Activated CD4-positive, alpha-beta T cell treated with anti-CD3 and anti-CD28 coated beads, Interleukin-2, amount 50 U/mL, for 24 hours (primary cell): ENCODE results near the gene VTN.
A peak's percentile ranks its signal among the peaks of the same experiment; 100 is the strongest.

ENCODE experiments used
- DNase-seq, 2 donors: peaks; one replicate each; pipeline ENCODE4 v3.0.0-alpha.2; 2020; ENCODE audit warnings: low read depth in 1 of 2, low spot score in 1 of 2

Gene VTN

DNA sequence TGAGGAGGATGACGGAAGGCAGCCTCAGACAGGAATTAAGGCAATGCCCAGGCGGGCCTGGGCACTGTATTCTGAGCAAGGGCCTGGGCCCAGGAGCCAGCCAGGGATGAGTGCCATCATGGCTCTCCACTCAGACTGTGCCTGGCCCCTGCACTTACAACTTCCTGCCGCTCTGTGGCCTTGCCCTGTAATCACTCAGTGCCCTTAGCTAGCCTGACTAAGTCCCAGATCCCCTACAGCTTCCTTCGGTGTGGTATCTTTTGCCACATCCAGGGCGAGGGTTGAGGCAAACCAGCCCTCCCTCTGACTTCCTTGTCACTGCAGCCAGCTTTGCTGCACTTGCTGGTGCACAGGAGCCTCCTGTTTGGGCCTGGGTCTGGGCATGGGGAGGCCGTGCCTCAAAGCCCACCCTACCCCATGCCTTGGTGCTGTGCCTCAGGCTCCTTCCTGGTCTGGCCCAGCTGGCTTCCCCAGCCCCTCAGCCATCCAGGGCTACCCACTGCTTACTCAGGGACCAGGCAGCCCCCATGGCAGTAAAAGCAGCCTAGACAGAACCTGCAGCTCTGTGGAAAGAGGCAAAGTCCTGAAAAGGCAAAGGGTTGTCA lies 26.6 kb upstream of the VTN start:
- DNase-seq: no peak

- DNase-seq: no peak
Measured at GRCh38 chr17:28395968-28396367, 25.9 kb upstream of the VTN start.

- DNase-seq: no peak
Measured at GRCh38 chr17:28395426-28395825, 25.3 kb upstream of the VTN start.

DNA sequence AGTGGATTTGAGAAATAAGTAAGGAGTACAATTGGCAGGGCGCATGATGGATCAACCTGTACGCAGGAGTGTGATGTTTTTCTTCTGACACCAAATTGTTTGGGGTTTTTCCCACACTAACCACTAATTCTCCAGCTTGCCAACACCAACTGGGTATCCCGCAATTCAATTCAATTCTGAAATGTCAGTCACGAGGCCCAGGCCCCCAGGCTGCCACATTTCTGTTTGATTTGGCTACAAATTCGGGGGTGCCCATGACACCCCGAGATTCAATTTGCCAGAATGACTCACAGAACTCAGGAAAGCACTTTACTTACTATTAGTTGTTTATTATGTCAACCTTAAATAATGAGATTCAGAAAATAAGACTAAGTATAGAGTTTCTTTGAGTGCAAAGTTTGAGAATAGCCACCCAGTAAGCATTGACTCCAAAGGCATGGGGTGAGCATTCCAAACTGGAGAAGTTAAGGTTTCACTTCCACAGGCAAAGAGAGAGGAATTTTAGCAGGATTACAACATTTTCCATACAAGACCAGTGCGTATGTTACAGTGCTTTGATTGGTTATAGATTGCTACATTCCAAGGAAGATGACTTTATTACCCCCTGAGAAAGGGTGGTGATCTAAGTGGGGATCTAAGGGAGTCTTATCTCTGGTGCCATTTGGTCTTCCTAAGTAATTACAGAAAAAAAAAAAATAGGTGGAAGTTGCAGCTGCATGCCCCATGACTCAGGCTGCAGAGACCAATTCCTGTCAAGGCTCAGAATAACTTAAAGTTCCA lies 24.4 kb upstream of the VTN start:
- DNase-seq: no peak

- no peak for DNase-seq
Measured at GRCh38 chr17:28392491-28392890, 22.4 kb upstream of the VTN start.

GRCh38 chr17:28391401-28391800 lies 21.3 kb upstream of the VTN start:
- DNase-seq: no peak

GRCh38 chr17:28390984-28391383 lies 20.9 kb upstream of the VTN start:
- no peak for DNase-seq

DNA sequence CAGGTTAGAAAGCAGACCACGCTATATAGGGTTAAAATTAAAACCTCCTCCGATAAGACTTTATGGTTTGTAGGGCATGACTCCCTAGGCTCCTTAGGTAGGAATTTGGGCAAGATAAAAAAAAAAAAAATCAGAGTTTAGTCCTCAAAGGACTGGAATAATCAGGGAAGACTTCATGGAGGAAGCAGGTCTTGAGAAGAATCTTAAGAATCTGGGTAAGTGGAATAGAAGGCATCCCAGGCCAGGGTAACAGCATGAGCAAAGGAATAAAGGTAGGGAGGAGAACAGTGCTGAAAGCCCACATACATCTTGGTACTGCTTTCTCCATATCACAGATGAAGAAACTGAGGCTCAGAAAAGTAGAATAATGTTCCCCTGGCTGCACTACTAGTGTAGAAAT lies 20.5 kb upstream of the VTN start:
- DNase-seq: no peak

GRCh38 chr17:28390141-28390540 lies 20.0 kb upstream of the VTN start:
- no peak for DNase-seq

DNA sequence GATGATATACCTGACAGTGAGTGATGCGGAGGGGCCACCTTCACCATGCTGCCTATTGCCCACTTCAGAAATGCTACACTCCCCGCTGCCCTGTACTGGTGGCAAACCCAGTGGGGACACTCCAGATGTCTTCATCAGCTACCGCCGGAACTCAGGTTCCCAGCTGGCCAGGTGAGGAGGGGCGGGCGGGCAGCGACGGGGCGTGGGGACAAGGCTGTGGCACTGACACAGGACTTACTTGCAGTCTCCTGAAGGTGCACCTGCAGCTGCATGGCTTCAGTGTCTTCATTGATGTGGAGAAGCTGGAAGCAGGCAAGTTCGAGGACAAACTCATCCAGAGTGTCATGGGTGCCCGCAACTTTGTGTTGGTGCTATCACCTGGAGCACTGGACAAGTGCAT lies 18.0 kb upstream of the VTN start:
- DNase-seq: no peak

GRCh38 chr17:28386391-28386790 lies 16.3 kb upstream of the VTN start:
- DNase-seq: no peak

DNA sequence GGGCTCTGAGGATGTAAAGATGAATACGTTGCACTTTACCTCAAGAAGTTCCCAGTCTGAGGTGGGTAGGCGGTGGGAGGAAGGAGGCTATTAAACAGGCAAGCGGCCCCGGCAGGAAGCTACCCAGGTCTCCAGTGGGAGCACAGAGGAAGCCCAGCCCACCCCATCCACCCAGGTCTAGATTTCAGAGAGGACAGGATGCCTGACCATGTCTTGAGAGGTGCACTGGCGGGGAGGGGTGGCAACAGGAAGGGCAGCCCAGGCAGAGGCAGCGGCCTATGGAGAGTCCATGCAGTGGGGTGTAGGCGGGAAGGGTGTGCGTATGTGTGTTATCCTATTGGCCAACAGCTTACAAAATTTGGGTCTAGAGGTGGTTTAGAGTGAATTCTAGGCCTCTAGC lies 15.3 kb upstream of the VTN start:
- no peak for DNase-seq

DNA sequence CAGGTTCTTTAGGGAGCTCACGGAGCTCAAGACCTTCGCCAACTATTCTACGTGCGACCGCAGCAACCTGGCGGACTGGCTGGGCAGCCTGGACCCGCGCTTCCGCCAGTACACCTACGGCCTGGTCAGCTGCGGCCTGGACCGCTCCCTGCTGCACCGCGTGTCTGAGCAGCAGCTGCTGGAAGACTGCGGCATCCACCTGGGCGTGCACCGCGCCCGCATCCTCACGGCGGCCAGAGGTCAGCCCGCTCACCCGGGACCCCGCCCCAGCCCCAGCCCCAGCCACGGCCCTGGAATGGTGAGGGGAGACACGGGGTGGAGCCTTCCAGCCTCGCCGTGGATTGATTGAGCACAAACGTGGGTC lies 14.9 kb upstream of the VTN start:
- no peak for DNase-seq

GRCh38 chr17:28384281-28385036 lies 14.4 kb upstream of the VTN start:
- DNase-seq: peak; percentile 41 to 44

DNA sequence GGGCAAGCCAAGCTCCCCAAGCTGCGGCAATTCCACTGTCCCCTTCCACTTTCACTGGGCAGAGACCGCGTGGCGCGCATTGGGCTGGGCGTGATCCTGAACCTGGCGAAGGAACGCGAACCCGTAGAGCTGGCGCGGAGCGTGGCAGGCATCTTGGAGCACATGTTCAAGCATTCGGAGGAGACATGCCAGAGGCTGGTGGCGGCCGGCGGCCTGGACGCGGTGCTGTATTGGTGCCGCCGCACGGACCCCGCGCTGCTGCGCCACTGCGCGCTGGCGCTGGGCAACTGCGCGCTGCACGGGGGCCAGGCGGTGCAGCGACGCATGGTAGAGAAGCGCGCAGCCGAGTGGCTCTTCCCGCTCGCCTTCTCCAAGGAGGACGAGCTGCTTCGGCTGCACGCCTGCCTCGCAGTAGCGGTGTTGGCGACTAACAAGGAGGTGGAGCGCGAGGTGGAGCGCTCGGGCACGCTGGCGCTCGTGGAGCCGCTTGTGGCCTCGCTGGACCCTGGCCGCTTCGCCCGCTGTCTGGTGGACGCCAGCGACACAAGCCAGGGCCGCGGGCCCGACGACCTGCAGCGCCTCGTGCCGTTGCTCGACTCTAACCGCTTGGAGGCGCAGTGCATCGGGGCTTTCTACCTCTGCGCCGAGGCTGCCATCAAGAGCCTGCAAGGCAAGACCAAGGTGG lies 11.2 kb upstream of the VTN start:
- no peak for DNase-seq

DNA sequence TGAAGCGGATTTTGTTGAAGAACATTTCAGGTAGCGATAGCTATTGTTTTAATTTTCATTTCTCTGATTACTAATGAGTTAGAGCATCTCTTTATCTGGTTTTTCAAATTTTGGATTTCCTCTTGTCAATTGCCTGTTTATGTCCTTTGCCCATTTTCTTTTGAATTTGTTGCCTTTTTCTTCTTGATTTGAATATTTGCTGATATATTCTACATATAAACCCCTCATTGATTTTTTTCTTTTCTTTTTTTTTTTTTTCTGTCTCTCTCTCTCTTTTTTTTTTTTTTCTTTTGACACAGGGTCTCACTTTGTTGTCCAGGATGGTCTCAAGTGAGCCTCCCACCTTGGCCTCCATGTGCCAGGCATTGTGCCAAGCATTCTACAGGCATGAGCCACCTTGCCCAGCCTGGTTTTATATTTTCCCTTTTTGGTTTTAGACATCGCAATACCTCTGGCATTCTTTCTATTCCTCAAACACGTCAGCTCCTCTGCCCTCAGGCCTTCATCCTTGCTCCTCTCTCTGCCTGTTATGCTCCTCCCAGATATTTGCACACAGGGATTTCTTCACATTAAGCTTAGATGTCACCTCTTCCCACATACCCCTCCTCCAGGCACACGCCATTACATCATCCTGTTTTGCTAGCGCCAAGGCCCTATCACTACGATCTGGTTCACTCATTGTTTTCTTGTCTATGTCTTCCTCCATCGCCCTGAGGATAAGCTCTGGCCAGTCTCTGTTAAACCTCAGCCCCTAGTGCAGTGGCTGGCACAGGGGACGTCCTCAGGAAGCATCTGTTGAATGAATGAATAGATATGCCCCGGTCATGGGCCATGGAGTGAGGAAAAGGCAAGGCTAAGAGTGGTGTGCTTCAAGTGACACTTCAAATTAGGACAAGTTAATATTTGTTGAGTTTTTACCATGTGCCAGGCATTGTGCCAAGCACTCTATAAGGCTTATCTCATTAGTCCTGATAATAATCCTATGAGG lies 10.0 kb upstream of the VTN start:
- DNase-seq: no peak

GRCh38 chr17:28372945-28373274 lies 2.8 kb upstream of the VTN start:
- no peak for DNase-seq

GRCh38 chr17:28372203-28372944 lies 2.3 kb upstream of the VTN start:
- no peak for DNase-seq

- DNase-seq: peak; percentile 71 to 79
Measured at GRCh38 chr17:28371245-28372202, 1.4 kb upstream of the VTN start, which contains the start of gene SARM1. Gene SARM1, plus strand, starts transcription at chr17:28371694. Its CDS starts 339 bp downstream, at chr17:28372033.
